Natural killer cell treated with Interleukin-12 subunit alpha and Interleukin-12 subunit beta and Interleukin-15 and Interleukin-18, amount 100 ng/mL, for 72 hours (primary cell): ENCODE results near the gene ZFYVE21. TPM values are rescaled to one million over a fixed set of nuclear protein-coding genes. Genes with fewer than 3 reads are reported as not detected.

Source experiments
- ATAC-seq, 2 donors: fragments of 150-1000 bp; cut with Tn5 transposase in 1 of 2; sonication (Bioruptor Pico), chemical (Tn5 transposase) in 1 of 2; 2 replicates each; pipeline ENCODE4 v1.10.0; 2021
- DNase-seq: peaks from one replicate; pipeline ENCODE4 v3.0.0; 2022; ENCODE audit warnings: low spot score
- H3K27ac Mint-ChIP-seq, 2 donors: 1 replicate in 1 of 2; 2 replicates in 1 of 2; pipeline ENCODE4 v1.8.0; 2022; ENCODE audit warnings: mixed read lengths in 2 of 2, mild to moderate bottlenecking in 1 of 2, moderate library complexity in 1 of 2
- H3K27me3 Mint-ChIP-seq, 2 donors: 1 replicate in 1 of 2; 2 replicates in 1 of 2; pipeline ENCODE4 v1.8.0; 2022; ENCODE audit warnings: mixed read lengths in 2 of 2
- H3K36me3 Mint-ChIP-seq: one replicate; pipeline ENCODE4 v1.8.0; 2022; ENCODE audit warnings: mixed read lengths
- H3K4me1 Mint-ChIP-seq, 2 donors: 1 replicate in 1 of 2; 2 replicates in 1 of 2; pipeline ENCODE4 v1.8.0; 2022; ENCODE audit warnings: low read depth in 2 of 2, mixed read lengths in 2 of 2, mild to moderate bottlenecking in 1 of 2
- H3K4me3 Mint-ChIP-seq: one replicate; pipeline ENCODE4 v1.8.0; 2022; ENCODE audit warnings: mixed read lengths
- H3K9me3 Mint-ChIP-seq: 2 replicates; pipeline ENCODE4 v1.8.0; 2022; ENCODE audit warnings: mixed read lengths
- total RNA-seq, 2 donors: library from RNA; stranded (reverse); gene quantifications; one replicate each; pipeline ENCODE4 v1.2.3, GENCODE V29; 2022

Gene ZFYVE21
- total RNA-seq, 2 donors from 2014 or later: 13.0 to 22.0 TPM

GRCh38 chr14:103737432-103738045, 21.9 kb downstream of the ZFYVE21 start:
- Mint-ChIP-seq H3K4me3 (no peak overlapping the region), H3K4me1 (peaks cover 0 to 2% of the 10 kb centered on the region in 2 donors), H3K9me3 (no peaks in the 10 kb centered on the region), H3K27ac (no peak overlapping the region), H3K27me3 (no peaks in the 10 kb centered on the region), H3K36me3 (no peaks in the 10 kb centered on the region)
- DNase-seq (no peak), ATAC-seq (no peak)

- H3K4me1 Mint-ChIP-seq: no peaks in the 10 kb centered on the region
These were observed 22.6 kb downstream of the ZFYVE21 start for GRCh38 chr14:103738166-103738565.

GRCh38 chr14:103738701-103739451, 23.3 kb downstream of the ZFYVE21 start:
- Mint-ChIP-seq H3K4me1 (no peaks in the 10 kb centered on the region), H3K4me3 (no peak overlapping the region), H3K36me3 (no peaks in the 10 kb centered on the region), H3K9me3 (no peaks in the 10 kb centered on the region), H3K27me3 (no peaks in the 10 kb centered on the region), H3K27ac (no peak overlapping the region)
- DNase-seq (no peak), ATAC-seq (no peak)

More at GRCh38 chr14:103738166-103738565, 22.6 kb downstream of the ZFYVE21 start:
- ATAC-seq (no peak), DNase-seq (no peak)
- Mint-ChIP-seq H3K4me3 (no peak overlapping the region), H3K9me3 (no peaks in the 10 kb centered on the region), H3K36me3 (no peaks in the 10 kb centered on the region), H3K27ac (no peak overlapping the region), H3K27me3 (no peaks in the 10 kb centered on the region)

- Mint-ChIP-seq H3K36me3 (no peaks in the 10 kb centered on the region), H3K27me3 (no peaks in the 10 kb centered on the region), H3K4me1 (no peaks in the 10 kb centered on the region), H3K9me3 (no peaks in the 10 kb centered on the region), H3K4me3 (no peak overlapping the region), H3K27ac (no peak overlapping the region)
- DNase-seq (no peak), ATAC-seq (no peak)
These were observed 23.8 kb downstream of the ZFYVE21 start for GRCh38 chr14:103739466-103739792.

- no peaks in the 10 kb centered on the region for H3K36me3 Mint-ChIP-seq
- H3K27me3 Mint-ChIP-seq: no peaks in the 10 kb centered on the region
- H3K4me3 Mint-ChIP-seq: no peak overlapping the region
- ATAC-seq: no peak
- no peaks in the 10 kb centered on the region for H3K9me3 Mint-ChIP-seq
- H3K27ac Mint-ChIP-seq: no peak overlapping the region
- no peaks in the 10 kb centered on the region for H3K4me1 Mint-ChIP-seq
- DNase-seq: no peak
These were observed 24.3 kb downstream of the ZFYVE21 start for GRCh38 chr14:103739793-103740501.

DNA sequence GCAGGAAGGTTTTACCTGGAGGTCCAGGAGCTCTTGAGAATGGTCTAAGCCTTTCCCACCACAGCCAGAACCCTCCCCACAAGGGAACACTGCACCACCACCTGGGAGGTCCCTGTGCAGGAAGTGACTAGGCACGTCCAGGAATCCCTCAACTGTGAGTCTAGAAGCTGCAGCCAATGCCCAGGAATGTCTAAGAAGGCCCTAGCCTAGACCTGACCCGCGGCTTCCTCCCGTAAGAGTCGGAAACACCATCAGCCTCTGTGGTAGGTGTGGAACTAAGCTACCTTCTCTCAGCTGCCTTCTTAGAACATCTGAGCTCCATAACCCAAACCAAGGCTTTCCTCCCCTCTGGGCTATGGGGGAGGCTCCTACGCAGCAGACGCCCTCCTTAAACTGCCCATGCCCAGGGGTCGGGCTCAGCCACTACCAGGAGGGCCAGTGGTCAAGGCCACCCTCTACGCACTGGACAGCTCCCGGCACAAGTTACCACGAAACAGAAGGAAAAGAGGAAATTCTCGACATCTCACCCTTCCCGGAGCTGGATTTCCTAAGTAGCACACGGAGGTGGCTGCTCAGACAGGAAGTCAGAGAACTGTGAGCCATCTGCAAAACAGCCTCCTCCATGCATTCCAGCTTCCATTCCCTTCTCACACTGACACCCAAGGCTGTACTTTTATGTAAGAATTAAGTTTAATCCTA, 25.5 kb downstream of the ZFYVE21 start:
- no peak for DNase-seq
- no peaks in the 10 kb centered on the region for H3K4me1 Mint-ChIP-seq
- H3K4me3 Mint-ChIP-seq: no peak overlapping the region
- no peaks in the 10 kb centered on the region for H3K9me3 Mint-ChIP-seq
- no peaks in the 10 kb centered on the region for H3K27me3 Mint-ChIP-seq
- no peak overlapping the region for H3K27ac Mint-ChIP-seq
- ATAC-seq: no peak
- H3K36me3 Mint-ChIP-seq: no peaks in the 10 kb centered on the region

GRCh38 chr14:103741876-103742275, 26.3 kb downstream of the ZFYVE21 start:
- Mint-ChIP-seq H3K27me3 (no peaks in the 10 kb centered on the region), H3K9me3 (no peaks in the 10 kb centered on the region), H3K27ac (no peak overlapping the region), H3K4me3 (no peak overlapping the region), H3K36me3 (no peaks in the 10 kb centered on the region), H3K4me1 (no peaks in the 10 kb centered on the region)
- DNase-seq: no peak
- no peak for ATAC-seq

DNA sequence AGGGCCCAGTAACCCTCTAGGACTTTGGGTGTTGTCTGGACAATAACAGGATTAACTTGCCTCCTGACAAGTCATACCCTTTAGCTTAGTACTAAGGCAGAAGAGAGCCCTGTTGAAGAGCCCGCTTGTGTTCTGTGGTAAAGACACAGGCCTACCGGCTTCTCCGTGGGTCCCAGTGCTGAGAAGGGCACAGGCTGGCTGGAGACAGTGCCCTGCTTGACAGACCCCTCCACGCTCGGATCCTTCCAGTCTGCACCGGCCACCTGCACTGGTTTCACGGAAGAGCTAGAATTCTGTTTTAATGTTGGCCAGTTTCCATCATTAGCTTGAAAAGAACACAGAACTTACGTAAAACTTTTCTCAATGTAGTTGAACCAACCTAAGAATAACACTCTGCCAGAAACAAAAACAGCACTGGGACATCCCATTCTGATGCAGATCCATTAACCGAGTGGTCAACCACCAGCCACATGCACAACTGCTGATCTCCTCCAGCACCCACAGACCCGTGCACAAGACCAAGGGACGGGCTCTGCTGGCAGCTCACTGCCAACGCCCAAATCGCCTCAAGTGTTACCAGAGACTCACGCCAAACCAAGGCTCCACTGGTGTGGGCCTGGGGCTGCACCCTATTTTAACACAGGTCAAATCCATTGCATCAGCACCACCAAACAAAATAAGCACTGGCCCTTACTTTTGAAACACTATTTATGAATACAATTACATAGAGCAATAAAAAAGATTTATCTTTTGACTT, 27.1 kb downstream of the ZFYVE21 start:
- Mint-ChIP-seq H3K27ac (no peak overlapping the region), H3K4me3 (no peak overlapping the region), H3K9me3 (no peaks in the 10 kb centered on the region), H3K36me3 (no peaks in the 10 kb centered on the region), H3K4me1 (no peaks in the 10 kb centered on the region), H3K27me3 (no peaks in the 10 kb centered on the region)
- ATAC-seq (no peak), DNase-seq (no peak)

- ATAC-seq (no peak), DNase-seq (no peak)
- H3K4me1 Mint-ChIP-seq: no peaks in the 10 kb centered on the region
- H3K36me3 Mint-ChIP-seq: no peaks in the 10 kb centered on the region
- H3K4me3 Mint-ChIP-seq: no peak overlapping the region
- no peaks in the 10 kb centered on the region for H3K27me3 Mint-ChIP-seq
- H3K27ac Mint-ChIP-seq: no peak overlapping the region
- H3K9me3 Mint-ChIP-seq: no peaks in the 10 kb centered on the region
These were observed 28.1 kb downstream of the ZFYVE21 start for GRCh38 chr14:103743691-103744090.

GRCh38 chr14:103744621-103745395, 29.2 kb downstream of the ZFYVE21 start:
- Mint-ChIP-seq H3K4me3 (no peak overlapping the region), H3K27ac (no peak overlapping the region), H3K36me3 (no peaks in the 10 kb centered on the region), H3K27me3 (no peaks in the 10 kb centered on the region), H3K4me1 (no peaks in the 10 kb centered on the region), H3K9me3 (no peaks in the 10 kb centered on the region)
- no peak for DNase-seq
- ATAC-seq: no peak

- Mint-ChIP-seq H3K4me3 (no peak overlapping the region), H3K27ac (no peak overlapping the region), H3K4me1 (no peaks in the 10 kb centered on the region), H3K36me3 (no peaks in the 10 kb centered on the region), H3K9me3 (no peaks in the 10 kb centered on the region), H3K27me3 (no peaks in the 10 kb centered on the region)
- no peak for DNase-seq
- no peak for ATAC-seq
These were observed 29.8 kb downstream of the ZFYVE21 start for GRCh38 chr14:103745424-103745823.

DNA sequence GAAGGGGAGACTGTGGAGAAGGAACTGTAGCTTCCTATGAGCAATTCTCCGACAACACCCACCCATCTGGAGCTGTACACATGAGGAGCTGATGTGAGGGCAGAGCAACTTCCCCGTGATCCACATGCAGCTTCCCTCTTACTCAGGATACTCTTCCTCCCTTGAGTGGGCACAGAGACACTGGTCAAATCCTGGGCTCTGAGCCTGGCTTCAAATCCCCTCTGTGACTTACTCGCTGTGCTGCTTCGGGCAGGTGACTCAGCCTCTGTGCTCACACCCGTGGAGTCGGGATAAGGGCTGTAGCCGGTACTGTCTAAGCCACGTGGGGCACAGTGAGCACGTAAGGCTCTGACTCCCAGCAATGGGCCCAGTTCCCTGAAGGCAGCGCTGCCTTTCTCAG, 31.1 kb downstream of the ZFYVE21 start:
- ATAC-seq (peak in 1 of 2 donors; percentile 15), DNase-seq (no peak)
- Mint-ChIP-seq H3K27ac (no peak overlapping the region), H3K9me3 (no peaks in the 10 kb centered on the region), H3K4me3 (no peak overlapping the region), H3K27me3 (no peaks in the 10 kb centered on the region), H3K4me1 (no peaks in the 10 kb centered on the region), H3K36me3 (no peaks in the 10 kb centered on the region)

DNA sequence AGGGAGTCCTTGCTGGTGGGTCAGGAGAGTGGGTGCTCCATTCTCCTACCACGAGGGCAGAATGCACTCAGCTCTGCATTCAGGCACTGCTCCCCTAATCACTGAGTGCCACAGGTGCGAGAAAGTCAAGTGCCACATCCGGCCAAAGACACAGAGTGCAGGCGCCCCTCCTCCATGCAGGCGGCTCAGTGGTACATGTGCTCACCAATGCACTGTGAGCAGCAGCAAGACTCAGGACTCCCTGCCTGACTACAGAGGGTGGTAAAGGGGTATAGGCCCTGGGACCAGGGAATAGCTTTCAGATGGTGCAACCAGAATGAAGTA, 32.9 kb downstream of the ZFYVE21 start:
- Mint-ChIP-seq H3K4me3 (no peak overlapping the region), H3K9me3 (no peaks in the 10 kb centered on the region), H3K27me3 (no peaks in the 10 kb centered on the region), H3K27ac (no peak overlapping the region), H3K36me3 (no peaks in the 10 kb centered on the region), H3K4me1 (no peaks in the 10 kb centered on the region)
- DNase-seq (no peak), ATAC-seq (peak; percentile 55 to 88)
